HG02571 (cell line): ENCODE measurements around the gene ADRA2A.

Experiments
- ATAC-seq: cut with Tn5 transposase; IDR thresholded peaks from one replicate; pipeline ENCODE4 v1.9.1; 2021; ENCODE audit warnings: mild to moderate bottlenecking, moderate library complexity; ENCODE audit not compliant: unreplicated experiment

The ADRA2A gene

DNA sequence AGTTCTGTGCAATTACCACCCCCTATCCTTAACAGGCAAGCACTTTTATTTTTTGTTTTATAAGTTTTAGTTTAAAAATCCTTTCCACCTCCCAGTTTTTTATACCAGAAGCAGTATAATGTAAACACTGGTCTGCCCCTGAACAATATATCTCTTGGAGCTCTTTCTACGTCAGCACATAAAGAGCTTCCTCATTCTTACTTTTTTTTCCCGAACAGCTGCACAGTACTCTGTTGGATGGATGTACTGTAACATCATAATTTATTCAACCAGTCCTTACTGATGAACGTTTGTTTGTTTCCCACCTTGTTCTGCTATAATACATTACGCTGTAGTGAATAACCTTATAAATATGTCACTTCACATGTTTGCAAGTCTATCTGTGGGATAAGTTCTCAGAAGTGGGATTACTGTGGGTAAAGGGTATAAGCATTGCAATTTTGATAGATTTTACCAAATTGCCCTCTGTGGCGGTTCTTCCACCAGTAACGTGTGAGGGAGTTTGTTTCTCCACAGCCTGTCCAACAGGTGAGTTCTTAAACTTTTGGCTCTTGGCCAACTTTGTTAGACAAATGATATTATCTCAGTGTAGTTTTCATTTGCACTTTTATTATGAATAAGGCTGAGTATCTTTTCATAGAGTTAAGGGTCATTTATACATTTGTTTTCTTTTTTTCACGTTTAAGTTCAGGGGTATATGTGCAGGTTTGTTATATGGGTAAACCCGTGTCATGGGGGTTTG is 32.8 kb downstream of the ADRA2A start:
- ATAC-seq: no peak

DNA sequence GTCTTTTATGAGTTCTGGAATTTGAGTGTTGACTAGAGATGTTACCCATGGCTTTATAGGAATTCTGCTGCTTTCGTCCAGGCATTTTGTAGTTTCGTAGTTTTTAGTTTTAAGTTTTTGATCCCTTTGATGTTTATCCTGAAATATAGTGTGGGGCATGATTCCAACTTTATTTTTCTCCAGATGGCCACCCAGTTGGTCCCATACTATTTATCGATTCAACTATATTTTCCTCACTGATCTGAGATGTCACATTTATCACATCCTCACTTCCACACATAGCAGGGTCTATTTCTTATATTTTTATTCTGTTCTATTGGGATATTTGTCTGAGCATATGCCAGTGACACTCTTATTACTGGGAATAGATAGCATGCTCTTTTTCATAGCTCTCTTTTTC is 33.9 kb downstream of the ADRA2A start:
- no peak for ATAC-seq

DNA sequence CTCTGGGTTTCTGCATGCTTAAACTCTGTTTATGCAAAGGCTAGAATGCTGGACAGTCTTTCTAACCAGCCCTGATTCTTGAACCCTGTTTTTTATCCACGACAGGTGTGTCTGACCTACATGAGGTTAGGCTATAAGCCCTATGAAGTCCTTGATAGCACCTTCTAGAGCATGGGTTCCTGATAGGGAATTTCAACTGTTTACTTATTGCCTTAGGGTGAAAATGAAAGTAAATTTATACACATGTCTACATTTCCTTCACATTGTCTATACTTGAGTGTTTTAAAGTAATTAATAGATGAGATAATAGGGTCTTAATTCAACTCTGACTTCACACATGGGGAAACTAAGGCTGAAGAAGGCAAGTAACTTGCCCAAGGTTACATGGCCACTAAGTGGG is 35.5 kb downstream of the ADRA2A start:
- no peak for ATAC-seq

DNA sequence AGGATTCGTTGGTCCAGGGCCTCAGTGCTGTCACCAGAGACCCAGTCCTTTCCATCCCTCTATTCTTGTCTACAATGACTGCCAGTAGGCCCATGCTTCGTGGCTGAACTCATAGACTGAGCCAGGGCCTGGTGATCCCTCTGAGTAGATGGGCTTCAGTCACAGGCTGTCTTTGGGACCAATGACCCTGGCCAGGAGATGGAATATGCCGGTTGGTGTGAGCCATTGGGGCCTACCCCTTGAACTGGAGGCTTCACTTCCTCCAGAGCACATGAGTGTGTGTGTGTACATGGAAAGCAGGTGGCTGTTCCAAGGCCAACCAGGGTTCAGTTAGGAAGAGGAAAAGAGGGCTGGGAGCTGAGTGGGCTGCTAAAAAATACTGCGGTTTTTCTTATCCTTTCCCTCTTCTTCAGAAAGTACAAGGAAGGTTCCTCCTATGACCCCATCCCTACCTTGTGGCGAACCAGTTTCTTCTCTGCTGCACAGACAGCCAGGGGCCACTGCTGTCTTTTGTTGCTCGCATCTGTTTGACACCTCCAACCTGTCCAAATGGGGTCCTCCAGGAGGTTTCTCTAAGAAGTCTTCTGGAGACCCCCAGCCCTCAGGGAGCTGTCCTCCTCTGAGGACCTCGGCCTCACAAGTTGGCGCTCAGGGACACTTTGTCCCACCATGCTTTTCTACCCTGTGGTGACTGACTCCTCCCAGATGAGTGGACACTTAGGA is 36.6 kb downstream of the ADRA2A start:
- ATAC-seq: no peak

DNA sequence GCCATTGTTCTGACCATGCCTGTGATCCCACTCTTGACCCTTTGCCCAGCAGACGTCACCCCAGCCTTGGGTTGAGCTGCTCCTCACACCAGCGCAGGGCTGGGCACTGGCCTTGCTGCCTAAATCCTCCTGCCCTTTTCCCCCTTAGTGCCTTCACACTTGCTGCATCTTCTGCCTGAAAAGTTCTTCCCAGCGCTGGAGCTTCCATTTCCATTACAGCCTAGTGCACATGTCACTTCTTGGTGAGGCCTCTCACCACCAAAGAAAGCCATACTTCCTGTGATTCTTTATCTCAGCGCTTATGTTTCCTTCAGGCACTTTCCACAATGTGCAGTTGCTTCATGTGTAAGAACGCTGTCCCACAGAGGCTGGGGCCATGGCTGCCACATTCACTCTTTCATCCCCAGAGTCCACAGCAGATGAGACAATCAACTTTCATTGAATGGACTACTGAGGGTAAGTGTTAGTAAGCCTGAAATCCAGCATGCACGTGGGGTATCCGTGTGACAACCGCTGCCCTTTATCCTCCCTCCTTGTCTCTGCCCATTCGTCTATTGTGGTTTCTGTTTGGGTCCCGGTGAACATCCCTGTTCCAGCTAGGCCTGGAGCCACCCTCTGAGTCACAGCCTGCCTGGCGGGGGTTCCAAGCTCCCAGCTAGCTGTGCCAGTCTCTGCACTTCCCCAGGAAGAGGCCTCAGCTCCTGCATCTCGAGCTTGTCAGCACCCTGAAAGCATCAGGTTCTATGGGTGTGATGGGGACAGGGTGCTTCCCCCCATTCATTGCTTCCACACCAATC is 37.3 kb downstream of the ADRA2A start:
- ATAC-seq: no peak

DNA sequence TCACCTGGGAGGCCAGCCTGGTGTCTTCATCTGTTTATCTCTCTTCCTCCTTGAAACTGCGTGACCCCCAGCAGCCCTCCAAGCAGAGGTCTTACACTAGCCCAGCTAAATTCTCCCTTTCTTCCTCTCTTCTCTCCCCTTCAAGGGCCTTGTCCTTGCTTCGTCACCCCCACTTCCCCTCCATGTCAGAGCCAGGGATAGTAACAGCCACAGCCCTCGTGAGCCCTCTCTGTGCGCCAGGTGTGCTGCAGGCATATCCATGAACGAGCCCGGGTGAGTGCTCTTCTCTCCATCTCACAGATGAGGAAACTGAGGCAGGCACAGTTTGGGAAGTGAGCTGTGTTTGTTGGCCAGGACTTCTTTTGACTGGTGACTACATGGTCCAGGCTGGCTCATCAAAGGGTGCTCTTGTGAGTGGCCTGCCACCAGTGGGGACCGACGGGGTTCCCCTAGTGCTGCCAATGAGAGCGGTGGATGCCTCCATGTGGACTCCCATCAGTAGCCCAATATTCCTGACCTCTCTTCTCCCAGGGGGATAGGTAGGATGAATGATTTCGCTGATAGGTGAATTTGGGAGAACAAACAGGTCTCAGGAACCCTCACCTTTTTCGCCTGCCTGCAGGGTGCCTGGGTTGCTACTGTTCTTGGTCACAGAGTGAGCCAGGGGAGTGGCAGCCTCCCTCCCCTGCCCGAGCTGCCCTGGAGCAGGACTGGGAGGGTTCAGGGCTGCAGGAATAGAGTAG is 38.1 kb downstream of the ADRA2A start:
- ATAC-seq: no peak

DNA sequence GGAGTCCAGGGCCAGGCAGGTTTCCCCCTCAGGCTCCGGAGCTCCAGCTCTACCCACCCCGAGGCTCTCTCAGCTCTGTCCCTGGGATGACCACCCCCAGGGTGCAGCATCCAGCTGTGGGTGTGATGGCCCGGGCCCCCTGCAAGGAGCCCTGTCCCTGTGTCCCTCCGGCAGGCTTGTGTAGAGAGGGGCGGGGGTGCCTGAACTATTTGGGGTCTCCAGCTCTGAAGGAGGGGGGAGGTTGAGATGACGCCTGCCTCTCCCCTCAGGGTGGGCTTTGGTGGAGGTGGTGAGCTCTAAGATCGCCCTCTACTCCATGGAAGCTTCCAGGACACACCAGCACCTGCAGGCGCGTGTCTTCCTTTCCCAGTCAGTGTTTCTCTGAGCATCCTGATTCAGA is 39.4 kb downstream of the ADRA2A start:
- no peak for ATAC-seq

DNA sequence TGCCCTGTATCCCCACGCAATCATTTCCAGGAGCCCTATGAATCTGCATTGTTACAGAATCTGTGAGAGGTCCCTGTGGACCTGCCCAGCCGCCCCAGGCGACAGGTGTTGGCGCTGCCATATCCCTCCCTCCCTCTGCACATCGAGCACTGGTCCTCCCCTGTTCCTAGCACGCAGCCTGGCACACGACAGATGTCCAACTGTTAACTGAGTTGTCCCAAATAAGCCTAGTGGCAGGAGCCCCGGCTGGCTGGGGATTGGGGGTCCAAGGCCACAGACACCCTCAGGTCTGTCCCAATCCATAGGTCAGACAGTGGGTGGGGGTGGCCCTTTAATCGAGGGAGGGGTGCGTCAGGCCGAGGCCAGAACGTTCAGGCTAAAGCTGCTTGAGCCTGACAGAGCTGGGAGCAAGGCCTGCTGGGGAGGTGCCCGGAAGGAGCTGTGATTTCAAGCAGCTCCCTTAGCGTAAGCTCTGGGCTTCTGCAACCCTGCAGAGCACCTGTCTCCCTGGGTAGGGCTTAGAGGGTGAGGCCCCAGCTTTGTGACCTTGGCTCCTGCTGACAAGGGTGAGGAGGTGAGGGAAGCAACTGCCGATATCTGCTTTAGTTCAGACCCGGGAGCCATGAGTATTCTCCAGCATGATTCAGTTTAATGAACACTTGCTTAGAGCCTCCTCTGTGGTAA is 40.1 kb downstream of the ADRA2A start:
- no peak for ATAC-seq

DNA sequence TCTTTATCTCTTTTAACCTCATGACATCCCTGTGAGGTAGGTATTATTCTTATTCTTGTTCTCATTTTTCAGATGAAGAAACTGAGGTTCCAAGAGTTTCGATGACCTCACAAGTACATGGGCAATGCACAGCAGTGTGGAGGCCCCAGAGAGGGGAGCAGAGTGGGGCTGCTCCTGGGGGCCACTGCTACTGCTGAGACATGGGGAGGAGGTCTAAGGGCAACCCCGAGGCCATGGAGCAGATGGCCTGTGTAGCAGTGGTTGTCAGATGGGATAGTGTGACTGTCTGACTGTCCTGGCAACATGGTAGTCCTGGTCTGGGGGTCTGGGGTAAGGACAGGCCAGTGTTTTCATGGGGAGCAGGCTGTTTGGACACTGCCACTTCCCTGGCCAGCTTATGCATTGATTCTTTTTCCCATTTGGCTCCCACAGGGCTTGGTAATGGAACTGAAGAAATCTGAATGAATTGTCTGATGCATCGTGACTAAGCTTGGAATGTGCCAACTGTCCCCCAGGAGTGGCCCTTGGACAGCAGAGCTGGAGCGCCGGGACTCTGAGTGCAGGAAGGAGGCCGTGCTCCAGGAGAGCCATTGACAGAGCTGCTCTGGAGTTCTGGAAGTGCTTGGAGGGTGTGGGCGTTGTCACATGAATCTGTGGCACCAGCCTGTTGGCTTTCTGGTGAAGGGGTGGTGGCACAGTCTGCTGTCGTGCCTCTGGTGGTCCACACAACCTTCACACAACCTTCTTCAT is 40.9 kb downstream of the ADRA2A start:
- no peak for ATAC-seq

DNA sequence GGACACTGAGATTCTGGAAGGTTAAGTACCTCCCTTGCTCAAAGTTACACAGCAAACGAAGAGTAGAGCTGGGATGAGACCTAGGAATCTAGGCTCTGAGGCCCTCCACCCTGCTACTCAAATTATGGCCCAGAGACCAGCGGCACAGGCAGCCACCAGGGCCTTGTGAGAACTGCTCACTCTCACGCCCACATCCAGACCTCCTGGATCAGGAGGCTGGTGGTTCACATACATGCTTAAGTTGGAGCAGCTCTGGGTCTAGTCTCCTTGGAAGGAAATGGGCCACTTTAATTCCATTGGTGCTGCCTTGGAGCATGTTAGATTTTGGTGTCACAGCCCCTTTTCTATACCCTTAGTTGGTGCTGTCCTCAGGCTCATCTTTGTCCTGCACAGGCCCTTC is 41.9 kb downstream of the ADRA2A start:
- no peak for ATAC-seq

DNA sequence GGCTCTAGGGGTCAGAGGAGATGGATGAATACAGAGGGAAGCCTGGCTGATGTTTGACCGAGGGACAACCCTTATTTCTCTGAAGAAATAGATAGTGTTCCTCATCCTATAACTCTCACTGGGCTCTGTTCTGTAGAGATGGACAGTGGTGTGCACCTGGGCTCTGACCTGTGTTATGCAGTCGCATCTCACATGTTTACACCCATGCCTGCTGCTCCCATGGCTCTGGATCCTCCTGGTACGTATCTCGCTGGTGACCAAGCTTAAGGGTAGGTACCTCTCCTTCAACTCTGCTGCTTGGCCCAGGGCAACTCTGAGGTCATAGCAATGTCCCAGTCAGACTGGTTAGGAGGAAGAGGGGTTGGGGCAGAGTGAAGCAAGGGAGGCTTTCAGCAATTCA is 42.8 kb downstream of the ADRA2A start:
- ATAC-seq: no peak

DNA sequence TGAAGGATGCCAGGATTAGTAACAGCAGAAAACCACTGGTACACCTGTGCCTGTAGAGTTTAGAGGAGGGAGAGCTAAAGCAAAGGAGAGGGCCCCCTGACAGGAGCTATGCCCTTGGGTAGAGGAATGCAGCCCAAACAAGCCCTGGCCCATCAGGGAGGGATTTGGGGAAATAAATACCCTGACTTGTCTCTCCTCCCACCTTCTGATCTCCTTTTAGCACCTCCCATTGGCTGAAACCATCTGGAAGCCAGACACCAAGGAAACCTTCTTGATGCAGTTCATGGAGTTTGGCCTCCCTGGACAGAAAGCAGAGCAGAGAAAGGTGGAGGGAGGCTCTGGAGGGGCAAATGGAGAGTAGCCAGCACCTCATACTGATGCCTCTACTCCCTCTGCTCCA is 45.3 kb downstream of the ADRA2A start:
- ATAC-seq: no peak

DNA sequence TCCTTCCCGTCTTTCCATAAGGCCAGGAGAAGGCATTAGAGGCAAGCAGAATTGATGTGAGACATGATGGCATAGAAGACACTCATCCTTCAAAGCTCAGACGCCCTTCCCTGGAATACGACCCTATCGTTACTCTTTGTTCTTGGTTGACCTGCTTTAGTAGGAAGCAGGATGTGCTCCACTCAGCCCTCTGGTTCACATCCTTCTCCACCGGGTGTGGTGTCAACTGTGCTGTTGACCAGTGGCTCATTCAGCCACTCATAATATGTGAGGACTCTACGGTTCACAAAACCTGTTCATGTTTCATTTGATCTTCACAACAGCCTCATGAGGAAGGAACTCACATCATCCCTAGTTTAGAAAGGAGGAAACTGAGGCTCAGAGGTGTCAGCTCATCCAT is 47.1 kb downstream of the ADRA2A start:
- ATAC-seq: no peak

DNA sequence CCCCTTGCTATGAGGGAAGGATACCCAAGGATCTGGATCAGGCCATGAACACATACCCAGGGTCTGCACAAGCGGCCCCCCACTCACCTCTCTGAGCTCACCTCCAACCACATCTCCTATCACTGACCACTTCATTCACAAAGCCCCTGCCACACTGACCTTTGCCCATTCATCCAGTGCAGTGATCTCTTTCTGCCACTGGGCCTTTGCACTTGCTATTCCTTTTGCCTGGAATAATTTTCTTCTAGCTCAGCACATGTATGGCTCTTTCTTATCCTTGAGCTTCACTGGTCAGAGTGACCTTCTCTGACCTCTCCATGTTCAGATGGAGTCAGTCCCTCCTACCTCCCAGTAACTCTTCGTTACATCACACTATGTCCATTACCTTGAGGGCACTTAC is 48.3 kb downstream of the ADRA2A start:
- ATAC-seq: no peak

DNA sequence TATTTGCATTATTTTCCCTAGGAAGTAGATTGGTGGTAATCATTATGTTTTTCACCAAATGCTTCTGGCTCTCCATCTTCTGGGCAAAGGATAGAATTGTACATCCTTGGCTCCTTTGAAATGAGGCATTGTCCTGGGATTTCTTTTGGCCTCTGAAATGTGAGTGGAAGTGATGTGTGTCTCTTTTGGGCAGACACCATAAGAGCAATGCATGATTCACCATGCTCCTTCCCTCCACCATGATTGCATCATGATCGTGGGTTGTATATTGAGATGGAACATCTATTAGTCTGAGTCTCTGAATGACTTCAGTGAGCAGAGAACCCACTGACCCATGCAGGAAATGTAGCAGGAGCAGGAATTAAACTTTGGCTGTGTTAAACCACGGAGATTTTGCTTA is 49.2 kb downstream of the ADRA2A start:
- ATAC-seq: no peak

DNA sequence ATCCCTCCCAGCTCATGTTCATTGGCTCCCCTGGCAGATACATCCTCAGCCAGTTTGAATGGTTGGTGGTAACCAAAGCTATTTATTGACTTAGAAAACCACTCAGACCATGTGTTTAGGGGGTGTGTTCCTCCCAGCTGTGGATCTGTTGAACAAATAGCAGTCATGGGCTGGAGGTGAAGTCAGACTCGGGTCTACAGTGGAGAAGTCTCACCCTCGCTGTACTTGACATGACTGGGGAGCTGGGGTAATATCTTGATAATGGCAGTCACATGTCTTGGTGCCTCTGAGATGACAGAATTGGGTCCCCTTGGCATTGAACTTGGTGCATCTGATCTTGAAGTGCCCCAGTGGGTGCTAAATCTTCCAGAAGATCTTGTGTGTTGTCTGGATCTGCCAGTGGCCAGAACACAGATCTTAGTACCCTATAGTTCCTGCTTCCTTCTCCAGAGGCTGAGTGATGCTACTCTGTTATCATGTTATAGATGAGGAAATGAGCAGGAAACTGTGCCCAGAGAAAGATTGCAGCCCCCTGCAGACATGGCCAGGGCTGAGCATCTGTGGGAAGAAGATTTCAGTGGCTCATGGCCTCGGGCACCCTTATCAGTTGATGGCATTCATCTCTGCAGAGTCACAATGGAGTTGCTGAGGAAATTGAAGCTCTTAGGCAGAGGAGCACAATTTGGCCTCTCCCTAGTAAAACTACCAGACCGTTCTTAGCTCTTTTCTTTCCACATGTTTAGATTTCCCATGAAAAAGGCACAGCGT is 50.4 kb downstream of the ADRA2A start:
- ATAC-seq: no peak

DNA sequence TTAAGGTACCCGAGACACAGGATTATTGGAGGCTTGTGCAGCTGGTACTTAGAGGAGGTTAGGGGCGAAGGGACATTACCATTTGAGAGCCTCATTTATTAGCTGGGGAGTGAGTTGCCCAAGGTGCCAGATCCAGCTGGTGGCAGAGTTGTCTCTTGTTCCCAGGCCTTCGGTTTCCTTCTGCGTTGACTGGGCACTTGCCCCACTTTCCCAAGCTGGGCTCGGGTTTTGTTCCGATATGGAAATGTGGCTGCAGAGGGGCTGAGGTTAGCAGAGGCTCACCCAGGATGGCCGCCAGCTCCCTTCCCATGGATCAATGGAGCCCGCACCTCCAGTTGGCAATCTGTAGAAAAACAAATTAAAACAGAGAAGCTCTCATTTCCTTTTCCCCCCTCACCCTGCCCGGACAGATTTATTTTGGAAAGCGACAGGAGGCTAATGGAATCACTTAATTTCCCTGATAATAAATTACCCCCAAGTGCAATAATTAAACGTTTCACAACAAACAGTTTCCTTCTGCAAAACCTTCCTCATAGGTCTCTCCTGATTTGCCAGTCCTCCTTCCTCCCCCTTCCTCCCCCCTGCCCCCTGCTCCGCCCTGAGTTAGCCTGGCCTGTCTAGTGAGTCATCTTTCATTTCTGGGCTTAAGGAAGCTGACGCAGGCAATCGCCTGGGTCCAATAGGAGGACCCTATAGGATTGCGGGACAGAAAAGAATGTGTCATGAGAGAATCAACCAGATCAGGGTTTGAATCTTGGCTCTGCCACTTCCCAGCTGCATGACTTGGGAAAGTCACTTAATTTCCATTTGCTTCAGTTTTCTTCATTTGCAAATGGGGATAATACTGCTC is 51.7 kb downstream of the ADRA2A start:
- ATAC-seq: no peak

DNA sequence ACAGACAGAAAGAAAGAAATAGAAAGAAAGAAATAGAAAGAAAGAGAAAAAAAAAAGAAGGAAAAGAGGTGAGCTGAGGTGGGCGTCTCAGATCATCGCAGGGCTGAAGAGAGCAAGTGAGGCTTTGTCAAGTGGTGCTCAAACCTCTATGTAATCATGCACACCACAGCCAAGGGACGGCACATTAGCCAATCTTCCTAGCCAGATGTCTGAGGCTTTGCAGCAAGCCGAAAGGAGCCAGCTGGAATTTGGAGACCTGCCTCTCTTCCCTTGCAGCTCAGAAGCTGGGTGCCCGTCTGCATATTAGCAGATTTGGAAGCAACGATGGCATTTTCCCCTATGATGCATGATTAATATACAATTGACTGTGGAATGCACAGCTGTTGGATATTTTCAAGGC is 52.5 kb downstream of the ADRA2A start:
- ATAC-seq: no peak
